Fibroblast of lung (primary cell): Measurements from ENCODE around the gene ZNF675. TPM values are rescaled to one million over a fixed set of nuclear protein-coding genes. Genes with fewer than 3 reads are reported as not detected.
A peak's percentile ranks its signal among the peaks of the same experiment; 100 is the strongest.
"Not testable (repeated sequence)": the region's sequence is repeated elsewhere in the genome, so short reads cannot be mapped to it uniquely, and the experiment has no call there.

Source experiments
- DNase-seq, 2 donors: peaks; one replicate each; pipeline versions ENCODE4 v3.0.0 to v3.0.0-alpha.2; 2010; ENCODE audit warnings: low read depth in 2 of 2
- H2AFZ ChIP-seq: 2 replicates; pipeline ENCODE4 v1.5.1; 2012; ENCODE audit warnings: low read length, control low read depth, inconsistent platforms
- H3K27ac ChIP-seq: 2 replicates; pipeline ENCODE4 v1.5.1; 2011; ENCODE audit warnings: low read length, control low read depth; ENCODE audit not compliant: insufficient read depth
- H3K27me3 ChIP-seq: 2 replicates; pipeline ENCODE4 v1.5.1; 2011; ENCODE audit warnings: mild to moderate bottlenecking, low read length; ENCODE audit not compliant: control insufficient read depth, insufficient read depth
- H3K36me3 ChIP-seq: 2 replicates; pipeline ENCODE4 v1.5.1; 2011; ENCODE audit warnings: low read length; ENCODE audit not compliant: control insufficient read depth, insufficient read depth
- H3K4me1 ChIP-seq: 2 replicates; pipeline ENCODE4 v1.5.1; 2011; ENCODE audit warnings: low read length; ENCODE audit not compliant: control insufficient read depth, insufficient read depth; ENCODE audit errors: extremely low read depth
- H3K4me2 ChIP-seq: 2 replicates; pipeline ENCODE4 v1.5.1; 2011; ENCODE audit warnings: low read length, control low read depth; ENCODE audit not compliant: insufficient read depth; ENCODE audit errors: extremely low read depth
- H3K4me3 ChIP-seq, 4 experiments: fragments of 200-600 bp in 1 of 4; sonication (generic) in 1 of 4; replicated peaks in 1 of 4; 2 replicates each; pipeline ENCODE4 v1.5.1; 2011 to 2016; ENCODE audit warnings: low read length in 4 of 4, low read depth in 3 of 4, mild to moderate bottlenecking in 3 of 4, control low read depth in 2 of 4, inconsistent platforms in 1 of 4, mixed read lengths in 1 of 4; ENCODE audit not compliant: insufficient read depth in 1 of 4; ENCODE audit errors: control extremely low read depth in 1 of 4
- H3K79me2 ChIP-seq: 2 replicates; pipeline ENCODE4 v1.5.1; 2012; ENCODE audit warnings: mild to moderate bottlenecking, low read length, inconsistent platforms; ENCODE audit not compliant: control insufficient read depth, insufficient read depth
- H3K9ac ChIP-seq: 2 replicates; pipeline ENCODE4 v1.5.1; 2011; ENCODE audit warnings: mild to moderate bottlenecking, low read length, control low read depth; ENCODE audit not compliant: insufficient read depth
- H3K9me3 ChIP-seq: 2 replicates; pipeline ENCODE4 v1.5.1; 2012; ENCODE audit warnings: low read depth, low read length; ENCODE audit not compliant: control insufficient read depth, insufficient read depth
- H4K20me1 ChIP-seq: 2 replicates; pipeline ENCODE4 v1.5.1; 2011; ENCODE audit warnings: low read length; ENCODE audit not compliant: control insufficient read depth, insufficient read depth; ENCODE audit errors: extremely low read depth
- EZH2 ChIP-seq: IDR thresholded peaks from 2 replicates; pipeline ENCODE4 v1.5.1; 2012; ENCODE audit warnings: low read length, control low read depth, mild to moderate bottlenecking; ENCODE audit errors: missing control alignments
- polyA minus RNA-seq: library from RNA; depleted of rRNA, polyadenylated mRNA; stranded (reverse); fragments of >200 nt; gene quantifications from 2 replicates; pipeline ENCODE4 v1.2.3, GENCODE V29; 2011; ENCODE audit warnings: low replicate concordance
- polyA plus RNA-seq, 2 donors: library from polyadenylated mRNA; depleted of rRNA in 1 of 2; stranded (reverse) in 1 of 2; unstranded in 1 of 2; fragments of >200 nt; gene quantifications; 2 replicates each; pipeline ENCODE4 v1.2.1, GENCODE V29; 2011 to 2012; ENCODE audit warnings: missing spikeins in 1 of 2
- total RNA-seq: library from RNA; depleted of rRNA; stranded (reverse); fragments of >200 nt; gene quantifications from 2 replicates; pipeline ENCODE4 v1.2.1, GENCODE V29; 2014
- TF ChIP-seq, protein P1 (sequence below), 2 donors: IDR thresholded peaks in 1 of 2; conservative IDR thresholded peaks in 1 of 2; 1 replicate in 1 of 2; 2 replicates in 1 of 2; pipeline ENCODE4 v1.5.1; 2011 to 2012; ENCODE audit warnings: low read length in 2 of 2, control low read depth in 1 of 2, inconsistent platforms in 1 of 2, low read depth in 1 of 2, mild to moderate bottlenecking in 1 of 2

ZNF675 gene
- total RNA-seq (3.6 and 6.6 TPM in 2 replicates), polyA plus RNA-seq (3.2 and 5.0 TPM in 2 replicates), polyA minus RNA-seq (0.48 and 9.8 TPM in 2 replicates)
- polyA plus RNA-seq (2012), result 1.9 and 2.8 TPM in 2 replicates

DNA sequence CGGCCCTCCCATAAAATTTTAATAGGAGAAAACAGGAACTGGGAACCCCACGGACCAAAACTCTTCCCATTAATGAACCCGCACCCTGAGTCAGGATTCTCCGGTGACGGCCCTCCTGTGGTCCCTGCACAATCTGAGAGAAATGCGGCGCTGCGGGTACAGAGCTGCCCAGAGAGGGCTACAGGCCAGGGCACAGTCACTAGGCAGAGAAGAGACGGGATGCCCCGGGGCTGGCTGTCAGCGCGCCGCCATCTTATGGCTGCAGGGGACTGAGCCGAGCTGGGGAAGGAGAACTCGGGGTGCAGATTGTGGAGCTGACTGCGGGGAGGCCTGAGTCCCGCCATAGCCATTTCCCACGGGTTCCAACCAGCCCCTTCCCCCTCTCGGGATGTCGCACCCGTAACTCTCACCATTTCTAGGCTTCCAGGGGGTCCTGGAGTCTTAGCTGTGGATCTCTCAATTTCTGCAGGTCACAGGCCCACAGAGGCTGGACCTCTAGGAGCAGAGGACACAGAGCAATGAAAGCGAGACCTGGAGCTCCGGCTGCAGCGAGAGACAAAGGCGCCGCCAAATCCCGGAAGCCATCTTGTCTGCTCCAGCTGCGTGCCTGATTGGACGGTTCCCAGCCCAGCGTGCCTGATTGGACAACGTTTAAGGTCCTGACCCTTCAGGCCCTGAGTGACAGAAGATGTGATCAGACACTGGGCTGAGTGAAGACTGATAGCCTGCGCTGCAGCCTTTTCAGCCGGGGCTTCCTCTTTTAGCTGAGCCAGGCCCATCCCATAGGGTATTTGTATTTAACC is at the start of gene ZNF675:
ZNF675 (minus strand) TSS at position 592 of the 803 bp plus-strand sequence; CDS start at position 413, 179 bp downstream.
- Histone ChIP-seq H3K9ac (peak within 1 kb of the TSS; percentile 70), H3K9me3 (no peaks in the 10 kb centered on the region), H3K79me2 (peaks cover 19% of the 10 kb centered on the region), H3K27me3 (no peaks in the 10 kb centered on the region), H3K4me1 (no peaks in the 10 kb centered on the region), H3K4me3 (peak within 1 kb of the TSS; percentile 66 to 94 (median 88)), H3K36me3 (no peaks in the 10 kb centered on the region), H3K4me2 (peak within 1 kb of the TSS; percentile 75), H4K20me1 (no peaks in the 10 kb centered on the region), H2AFZ (peak within 1 kb of the TSS; percentile 92), H3K27ac (peak within 1 kb of the TSS; percentile 78)
- no peak for TF ChIP-seq EZH2
- TF ChIP-seq, protein P1, sequence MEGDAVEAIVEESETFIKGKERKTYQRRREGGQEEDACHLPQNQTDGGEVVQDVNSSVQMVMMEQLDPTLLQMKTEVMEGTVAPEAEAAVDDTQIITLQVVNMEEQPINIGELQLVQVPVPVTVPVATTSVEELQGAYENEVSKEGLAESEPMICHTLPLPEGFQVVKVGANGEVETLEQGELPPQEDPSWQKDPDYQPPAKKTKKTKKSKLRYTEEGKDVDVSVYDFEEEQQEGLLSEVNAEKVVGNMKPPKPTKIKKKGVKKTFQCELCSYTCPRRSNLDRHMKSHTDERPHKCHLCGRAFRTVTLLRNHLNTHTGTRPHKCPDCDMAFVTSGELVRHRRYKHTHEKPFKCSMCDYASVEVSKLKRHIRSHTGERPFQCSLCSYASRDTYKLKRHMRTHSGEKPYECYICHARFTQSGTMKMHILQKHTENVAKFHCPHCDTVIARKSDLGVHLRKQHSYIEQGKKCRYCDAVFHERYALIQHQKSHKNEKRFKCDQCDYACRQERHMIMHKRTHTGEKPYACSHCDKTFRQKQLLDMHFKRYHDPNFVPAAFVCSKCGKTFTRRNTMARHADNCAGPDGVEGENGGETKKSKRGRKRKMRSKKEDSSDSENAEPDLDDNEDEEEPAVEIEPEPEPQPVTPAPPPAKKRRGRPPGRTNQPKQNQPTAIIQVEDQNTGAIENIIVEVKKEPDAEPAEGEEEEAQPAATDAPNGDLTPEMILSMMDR (conservative IDR thresholded peaks at IDR 0.05 in 1 of 2, IDR thresholded peaks at IDR 0.05 in 1 of 2; ENCODE audit: low read depth in 1 of 2, low read length in 2 of 2), result no peak
- peak; percentile 90 to 92 for DNase-seq

DNA sequence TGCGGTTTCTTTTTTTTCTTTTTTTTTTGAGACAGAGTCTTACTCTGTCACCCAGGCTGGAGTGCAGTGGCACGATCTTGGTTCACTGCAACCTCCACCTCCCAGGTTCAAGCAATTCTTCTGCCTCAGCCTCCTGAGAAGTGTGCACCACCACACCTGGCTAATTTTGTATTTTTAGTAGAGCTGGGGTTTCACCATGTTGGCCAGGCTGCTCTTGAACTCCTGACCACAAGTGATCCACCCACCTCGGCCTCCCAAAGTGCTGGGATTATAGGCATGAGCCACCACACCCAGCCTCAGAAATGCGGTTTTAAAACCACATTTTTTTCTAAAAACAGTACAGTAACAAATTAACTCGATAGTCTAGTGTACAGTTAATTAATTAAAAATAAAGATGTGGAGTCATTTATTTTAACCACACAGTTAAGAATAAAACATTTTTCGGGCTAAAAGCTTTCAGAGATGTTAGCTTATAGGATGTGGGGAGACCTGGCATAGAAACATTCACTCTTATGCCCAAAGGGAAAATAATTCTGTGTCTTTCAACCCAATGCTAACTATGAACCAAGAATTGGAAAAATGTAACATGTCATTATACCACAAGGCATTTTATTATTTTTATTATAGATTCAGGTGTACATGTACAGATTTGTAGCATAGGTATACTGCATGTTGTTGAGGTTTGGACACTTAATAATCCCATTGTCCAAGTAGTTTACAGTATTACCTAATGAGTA is 43.9 kb upstream of the ZNF675 start:
- H4K20me1 ChIP-seq, H3K27me3 ChIP-seq: not testable (repeated sequence)

GRCh38 chr19:23724161-23724560 is 37.1 kb upstream of the ZNF675 start:
- H3K27ac ChIP-seq, H3K9ac ChIP-seq, H3K9me3 ChIP-seq, H3K27me3 ChIP-seq, H3K36me3 ChIP-seq, H3K4me1 ChIP-seq, H3K79me2 ChIP-seq, H3K4me3 ChIP-seq, H3K4me2 ChIP-seq, H2AFZ ChIP-seq, DNase-seq, H4K20me1 ChIP-seq: not testable (repeated sequence)

More for the DNA sequence above, 43.9 kb upstream of the ZNF675 start:
- H3K9me3 ChIP-seq, DNase-seq, H3K36me3 ChIP-seq, H3K4me1 ChIP-seq, H3K9ac ChIP-seq, H3K27ac ChIP-seq, H3K79me2 ChIP-seq, H3K4me2 ChIP-seq, H3K4me3 ChIP-seq, H2AFZ ChIP-seq: not testable (repeated sequence)
